DND-41 (cell line): Measurements from ENCODE around the gene PRR14L.

Experiments used
- CTCF ChIP-seq: IDR thresholded peaks from 2 replicates; pipeline ENCODE4 v1.5.1; 2012; ENCODE audit warnings: borderline replicate concordance, low read length, moderate library complexity, mild to moderate bottlenecking; ENCODE audit not compliant: poor library complexity, severe bottlenecking; ENCODE audit errors: extremely low read depth
- EZH2 ChIP-seq: IDR thresholded peaks from 3 replicates; pipeline ENCODE4 v1.6.1; 2012; ENCODE audit warnings: borderline replicate concordance, low read depth, mild to moderate bottlenecking, moderate library complexity, low read length, inconsistent platforms; ENCODE audit not compliant: severe bottlenecking

- TF ChIP-seq CTCF = no peak
- no peak for TF ChIP-seq EZH2
Measured at GRCh38 chr22:31768422-31769059, 18.6 kb upstream of the PRR14L start.
